ENCODE results near the gene RPL11. TPM values are rescaled to one million over a fixed set of nuclear protein-coding genes. Genes with fewer than 3 reads are reported as not detected.

The RPL11 gene
- polyA plus RNA-seq, 1 donor (not counting 4 experiments of a cell fraction or from before 2014, with no cell fraction given): 2,447 TPM

- no peak for FAIRE-seq
- no peak overlapping the region for H3K4me3 ChIP-seq (ENCODE audit: control insufficient read depth in 2 of 3, extremely low read depth in 1 of 3, insufficient read depth in 2 of 3, low read depth in 1 of 3, low read length in 3 of 3)
- H3K9me3 ChIP-seq (ENCODE audit: control insufficient read depth, low read depth, low read length): no peaks in the 10 kb centered on the region
- peaks cover 3% of the 10 kb centered on the region for H3K4me1 ChIP-seq (ENCODE audit: control insufficient read depth, extremely low read depth, insufficient read depth, low read length)
- no peaks in the 10 kb centered on the region for H3K9me1 ChIP-seq (ENCODE audit: control insufficient read depth, extremely low read depth, insufficient read depth, low read length)
- DNase-seq (ENCODE audit: low read depth, low spot score): no peak
- no peak overlapping the region for H3K27ac ChIP-seq (ENCODE audit: control insufficient read depth, insufficient read depth, low read length)
- no peaks in the 10 kb centered on the region for H4K20me1 ChIP-seq (ENCODE audit: control insufficient read depth, extremely low read depth, insufficient read depth, low read length)
- H3K79me2 ChIP-seq (ENCODE audit: control insufficient read depth, insufficient read depth, low read length): no peaks in the 10 kb centered on the region
- no peaks in the 10 kb centered on the region for H3K36me3 ChIP-seq (ENCODE audit: control insufficient read depth in 2 of 2, extremely low read depth in 1 of 2, insufficient read depth in 2 of 2, low read length in 2 of 2)
- no peak overlapping the region for H3K9ac ChIP-seq (ENCODE audit: control insufficient read depth, extremely low read depth, insufficient read depth, low read length)
- H2AFZ ChIP-seq (ENCODE audit: control insufficient read depth, low read length): no peak overlapping the region
- no peak for TF ChIP-seq EZH2 (IDR thresholded peaks at IDR 0.05; ENCODE audit: low read length)
- TF ChIP-seq CTCF (optimal IDR thresholded peaks at IDR 0.05 in 1 of 3, IDR thresholded peaks at IDR 0.05 in 1 of 3, conservative IDR thresholded peaks at IDR 0.05 in 1 of 3; ENCODE audit: extremely low read depth in 1 of 3, insufficient read depth in 2 of 3, low read length in 3 of 3): no peak
- dilution Hi-C loops (cut with MboI; ENCODE audit: extremely low pct_ligation_motif_present, low sequenced_read_pairs): no loop called here
- H3K27me3 ChIP-seq (ENCODE audit: control insufficient read depth, extremely low read depth, insufficient read depth, low read length): peaks cover 3% of the 10 kb centered on the region
- H3K4me2 ChIP-seq (ENCODE audit: control insufficient read depth, extremely low read depth, insufficient read depth, low read depth, low read length): no peak overlapping the region
These were observed 45.5 kb upstream of the RPL11 start for GRCh38 chr1:23646091-23646490.

- no peak for TF ChIP-seq EZH2 (IDR thresholded peaks at IDR 0.05; ENCODE audit: low read length)
- TF ChIP-seq CTCF (optimal IDR thresholded peaks at IDR 0.05 in 1 of 3, IDR thresholded peaks at IDR 0.05 in 1 of 3, conservative IDR thresholded peaks at IDR 0.05 in 1 of 3; ENCODE audit: extremely low read depth in 1 of 3, insufficient read depth in 2 of 3, low read length in 3 of 3): no peak
These were observed 45.1 kb upstream of the RPL11 start for GRCh38 chr1:23646541-23646940.

More at GRCh38 chr1:23646541-23646940, 45.1 kb upstream of the RPL11 start:
- no peaks in the 10 kb centered on the region for H3K9me3 ChIP-seq (ENCODE audit: control insufficient read depth, low read depth, low read length)
- peaks cover 7% of the 10 kb centered on the region for H3K4me1 ChIP-seq (ENCODE audit: control insufficient read depth, extremely low read depth, insufficient read depth, low read length)
- peaks cover 3% of the 10 kb centered on the region for H3K27me3 ChIP-seq (ENCODE audit: control insufficient read depth, extremely low read depth, insufficient read depth, low read length)
- FAIRE-seq (no peak), DNase-seq (ENCODE audit: low read depth, low spot score) (no peak)
- H2AFZ ChIP-seq (ENCODE audit: control insufficient read depth, low read length): no peak overlapping the region
- dilution Hi-C loops (cut with MboI; ENCODE audit: extremely low pct_ligation_motif_present, low sequenced_read_pairs): no loop called here
- H3K4me2 ChIP-seq (ENCODE audit: control insufficient read depth, extremely low read depth, insufficient read depth, low read depth, low read length): no peak overlapping the region
- no peaks in the 10 kb centered on the region for H4K20me1 ChIP-seq (ENCODE audit: control insufficient read depth, extremely low read depth, insufficient read depth, low read length)
- no peaks in the 10 kb centered on the region for H3K36me3 ChIP-seq (ENCODE audit: control insufficient read depth in 2 of 2, extremely low read depth in 1 of 2, insufficient read depth in 2 of 2, low read length in 2 of 2)
- H3K9ac ChIP-seq (ENCODE audit: control insufficient read depth, extremely low read depth, insufficient read depth, low read length): no peak overlapping the region
- H3K9me1 ChIP-seq (ENCODE audit: control insufficient read depth, extremely low read depth, insufficient read depth, low read length): no peaks in the 10 kb centered on the region
- H3K27ac ChIP-seq (ENCODE audit: control insufficient read depth, insufficient read depth, low read length): no peak overlapping the region
- no peak overlapping the region for H3K4me3 ChIP-seq (ENCODE audit: control insufficient read depth in 2 of 3, extremely low read depth in 1 of 3, insufficient read depth in 2 of 3, low read depth in 1 of 3, low read length in 3 of 3)
- H3K79me2 ChIP-seq (ENCODE audit: control insufficient read depth, insufficient read depth, low read length): no peaks in the 10 kb centered on the region

Measured in keratinocyte (primary cell).